AG10803 (cell line): ENCODE data around the gene NLN.
"Not testable (repeated sequence)": the region's sequence is repeated elsewhere in the genome, so short reads cannot be mapped to it uniquely, and the experiment has no call there.

Experiments
- DNase-seq: peaks from one replicate; pipeline ENCODE4 v3.0.0; 2010; ENCODE audit warnings: low read depth
- H3K4me3 ChIP-seq: 2 replicates; pipeline ENCODE4 v1.5.1; 2011; ENCODE audit warnings: mild to moderate bottlenecking, low read length, control low read depth
- CTCF ChIP-seq: conservative IDR thresholded peaks from 2 replicates; pipeline ENCODE4 v1.5.1; 2011; ENCODE audit warnings: mild to moderate bottlenecking, low read length, control low read depth, inconsistent platforms

Gene NLN

DNA sequence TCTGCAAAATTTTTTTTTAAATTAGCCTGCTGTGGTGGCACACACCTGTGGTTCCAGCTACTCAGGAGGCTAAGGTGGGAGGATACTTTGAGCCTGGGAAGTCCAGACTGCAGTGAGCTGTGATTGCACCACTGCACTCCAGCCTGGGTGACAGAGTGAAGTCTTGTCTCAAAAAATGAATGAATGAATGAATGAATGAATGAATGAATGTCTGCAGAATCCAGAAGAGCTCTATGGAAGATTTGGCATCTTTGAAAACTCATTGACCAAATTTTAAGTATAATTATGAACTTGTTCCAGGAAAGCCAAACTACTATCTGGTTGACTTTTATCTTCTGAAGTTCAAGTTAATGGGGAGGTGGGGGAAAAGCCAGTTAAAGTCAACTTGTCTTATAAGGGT, 110.1 kb downstream of the NLN start:
- DNase-seq, result no peak
- TF ChIP-seq CTCF, result no peak
- no peak overlapping the region for H3K4me3 ChIP-seq

DNA sequence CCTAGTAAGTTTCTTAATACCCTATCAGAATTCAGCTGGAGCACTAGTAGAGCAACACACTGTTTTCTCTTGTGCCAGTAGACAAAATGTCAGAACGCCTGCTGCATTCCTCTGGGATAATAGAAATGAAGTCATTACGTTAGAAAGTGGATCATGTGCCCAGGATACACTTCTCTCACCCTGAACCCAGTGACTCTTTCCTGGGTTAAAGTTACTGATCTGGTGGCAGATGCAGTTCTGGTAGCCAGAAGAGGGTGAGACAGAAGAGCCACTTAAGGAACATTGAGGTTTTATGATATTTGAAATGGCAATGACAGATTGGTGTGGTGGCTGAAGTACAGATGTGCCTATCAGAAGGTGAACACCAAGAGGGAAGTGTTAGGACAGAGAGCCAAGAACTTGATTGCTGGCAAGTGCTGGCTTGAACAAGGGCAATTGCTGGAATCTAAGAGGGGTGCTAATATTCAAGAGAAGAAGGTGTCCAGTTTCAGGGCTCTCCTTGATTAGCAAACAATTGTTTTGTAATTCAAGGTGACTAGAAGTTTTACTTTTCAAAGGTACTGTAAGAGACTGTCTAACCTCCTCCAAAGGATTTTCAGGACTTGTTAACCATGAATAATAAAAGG, 110.7 kb downstream of the NLN start:
- no peak for DNase-seq
- no peak overlapping the region for H3K4me3 ChIP-seq
- TF ChIP-seq CTCF, result no peak

DNA sequence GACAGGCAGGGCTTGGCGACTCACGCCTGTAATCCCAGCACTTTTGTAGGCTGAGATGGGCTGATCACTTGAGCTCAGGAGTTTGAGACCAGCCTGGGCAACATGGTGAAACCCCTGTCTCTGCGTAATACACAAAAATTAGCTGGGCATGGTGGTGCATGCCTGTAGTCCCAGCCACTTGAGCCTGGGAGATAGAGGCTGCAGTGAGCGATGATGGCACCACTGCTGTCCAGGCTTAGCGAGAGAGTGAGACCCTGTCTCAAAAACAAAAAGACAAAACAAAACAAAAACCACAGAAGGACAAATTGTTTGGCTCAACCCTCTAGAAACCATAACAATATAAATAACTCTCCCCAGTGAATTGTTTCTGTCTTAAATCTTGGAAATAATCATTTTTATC, 111.8 kb downstream of the NLN start:
- H3K4me3 ChIP-seq, result no peak overlapping the region
- no peak for TF ChIP-seq CTCF
- DNase-seq, result no peak

DNA sequence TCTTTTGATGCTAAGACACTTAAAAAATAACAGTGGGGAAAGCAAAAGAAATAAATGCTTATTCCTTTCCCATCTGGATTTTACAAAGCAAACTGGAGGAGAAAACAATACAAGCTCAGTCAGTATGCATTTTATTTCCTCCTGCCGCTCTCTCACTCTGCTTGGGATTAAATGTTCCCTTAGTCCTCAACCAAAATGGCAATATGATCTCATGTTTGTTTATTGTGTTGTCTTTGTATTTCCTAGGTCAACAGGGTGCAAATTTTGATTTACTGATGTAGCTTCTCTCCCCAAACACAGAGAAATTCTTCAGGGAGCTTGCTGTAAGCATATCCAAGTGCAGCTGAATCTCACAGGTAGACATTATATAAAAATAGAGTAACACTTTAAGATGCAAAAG, 112.3 kb downstream of the NLN start:
- H3K4me3 ChIP-seq, result no peak overlapping the region
- no peak for TF ChIP-seq CTCF
- DNase-seq, result no peak

DNA sequence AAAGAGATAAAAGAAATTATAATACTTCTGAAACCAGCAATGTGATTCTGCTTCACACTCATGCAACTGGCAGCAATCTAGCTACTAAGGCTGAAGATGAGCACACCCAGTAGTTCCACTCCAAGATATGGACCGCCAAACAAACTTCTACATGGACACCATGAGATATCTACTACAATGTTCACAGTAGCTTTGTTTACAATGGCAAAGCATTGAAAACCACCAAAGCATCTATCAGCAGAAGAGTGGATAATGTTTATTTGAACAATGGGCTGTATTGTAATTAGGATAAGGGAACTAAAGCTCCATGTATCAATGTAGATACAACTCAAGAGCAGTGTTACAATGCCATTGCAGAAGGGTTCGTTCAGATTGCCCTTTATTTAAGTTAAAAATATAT, 113.2 kb downstream of the NLN start:
- no peak for DNase-seq
- no peak overlapping the region for H3K4me3 ChIP-seq
- TF ChIP-seq CTCF, result no peak

GRCh38 chr5:65837139-65837538, 115.1 kb downstream of the NLN start:
- H3K4me3 ChIP-seq, result no peak overlapping the region
- peak; percentile 83 for DNase-seq
- TF ChIP-seq CTCF, result no peak

- not testable (repeated sequence) for H3K4me3 ChIP-seq, DNase-seq
These were observed 117.2 kb downstream of the NLN start for GRCh38 chr5:65839170-65839569.

GRCh38 chr5:65840071-65840470, 118.1 kb downstream of the NLN start:
- no peak for DNase-seq
- no peak for TF ChIP-seq CTCF
- H3K4me3 ChIP-seq, result no peak overlapping the region

- not testable (repeated sequence) for DNase-seq, H3K4me3 ChIP-seq
These were observed 122.8 kb downstream of the NLN start for GRCh38 chr5:65844763-65845162.
